Right ventricle myocardium superior (tissue), 1 donor: ENCODE results near the gene CEBPE. TPM values are rescaled to one million over a fixed set of nuclear protein-coding genes. Genes with fewer than 3 reads are reported as not detected.

Experiments used
- ATAC-seq: fragments of 200-7000 bp; cut with Tn5 transposase; one replicate; pipeline ENCODE4 v1.9.1; 2020; ENCODE audit warnings: mild to moderate bottlenecking; ENCODE audit not compliant: poor library complexity
- DNase-seq: peaks from one replicate; pipeline ENCODE4 v3.0.0-alpha.2; 2020
- intact Hi-C: fragments of 100-400 bp; cut with DNase I; formaldehyde crosslinking; loops from one replicate; pipeline ENCODE4 v1.11.2; 2022
- total RNA-seq: library from RNA; stranded (reverse); fragmentation: NEBNext Ultra II Directional; extraction: Animal tissue kit (Norgen Biotek cat#: 25700); gene quantifications from one replicate; pipeline ENCODE4 v1.2.1, GENCODE V29; 2021
- donor health status: DM: no; HTN: yes; CAD: no; lungs with severe emphysema.

CEBPE gene
- total RNA-seq, 1 donor from 2014 or later = not detected

- intact Hi-C loops = no loop called here
- ATAC-seq (peak; percentile 43), DNase-seq (peak; percentile 49)
These were observed 7.0 kb upstream of the CEBPE start for GRCh38 chr14:23125933-23126524.

- intact Hi-C loops = no loop called here
- DNase-seq (no peak), ATAC-seq (no peak)
These were observed 6.0 kb upstream of the CEBPE start for GRCh38 chr14:23125011-23125410.

GRCh38 chr14:23124337-23124954, 5.4 kb upstream of the CEBPE start:
- DNase-seq = no peak
- intact Hi-C loops = no loop called here
- no peak for ATAC-seq

- intact Hi-C loops = no loop called here
- peak; percentile 87 for DNase-seq
These were observed 4.4 kb upstream of the CEBPE start for GRCh38 chr14:23123419-23123818.

GRCh38 chr14:23122086-23122485, 3.0 kb upstream of the CEBPE start:
- ATAC-seq (no peak), DNase-seq (no peak)
- intact Hi-C loops = no loop called here

More at GRCh38 chr14:23123419-23123818, 4.4 kb upstream of the CEBPE start:
- peak; percentile 76 for ATAC-seq

GRCh38 chr14:23121361-23121771, 2.3 kb upstream of the CEBPE start:
- ATAC-seq = peak; percentile 30
- peak; percentile 47 for DNase-seq
- intact Hi-C loops = loop anchor here (2.0 kb wide), 1 partner anchor 65 kb away; no protein-coding TSS in a partner anchor

GRCh38 chr14:23120541-23121251, 1.6 kb upstream of the CEBPE start:
- intact Hi-C loops = loop anchor here (2.0 kb wide), 1 partner anchor 66 kb away; no protein-coding TSS in a partner anchor
- DNase-seq = peak; percentile 93
- ATAC-seq = peak; percentile 85

- no peak for DNase-seq
These were observed 590 bp upstream of the CEBPE start for GRCh38 chr14:23119363-23120327.

GRCh38 chr14:23117371-23118020, 1.6 kb downstream of the CEBPE start:
- DNase-seq (no peak), ATAC-seq (no peak)
- intact Hi-C loops = no loop called here

More at GRCh38 chr14:23119363-23120327, 590 bp upstream of the CEBPE start:
- intact Hi-C loops = loop anchor here (2.0 kb wide), 1 partner anchor 67 kb away; no protein-coding TSS in a partner anchor
- no peak for ATAC-seq

- DNase-seq (no peak), ATAC-seq (no peak)
- intact Hi-C loops = no loop called here
These were observed 3.1 kb downstream of the CEBPE start for GRCh38 chr14:23115918-23116317.

GRCh38 chr14:23115039-23115731, 3.9 kb downstream of the CEBPE start:
- DNase-seq = no peak
- intact Hi-C loops = no loop called here
- no peak for ATAC-seq

- ATAC-seq (no peak), DNase-seq (no peak)
- intact Hi-C loops = no loop called here
These were observed 4.4 kb downstream of the CEBPE start for GRCh38 chr14:23114669-23115038.

- no peak for DNase-seq
- no peak for ATAC-seq
- intact Hi-C loops = no loop called here
These were observed 5.0 kb downstream of the CEBPE start for GRCh38 chr14:23114120-23114458.

- intact Hi-C loops = no loop called here
- DNase-seq (no peak), ATAC-seq (peak; percentile 23)
These were observed 5.5 kb downstream of the CEBPE start for GRCh38 chr14:23113431-23114119.

GRCh38 chr14:23112359-23113178, 6.5 kb downstream of the CEBPE start:
- ATAC-seq (peak; percentile 47), DNase-seq (peak; percentile 63)
- intact Hi-C loops = no loop called here

- intact Hi-C loops = no loop called here
- no peak for ATAC-seq
- no peak for DNase-seq
These were observed 8.3 kb downstream of the CEBPE start for GRCh38 chr14:23110579-23111365.
